GM21737 (cell line): Measurements from ENCODE around the gene SORBS2.

Experiments used
- ATAC-seq: cut with Tn5 transposase; IDR thresholded peaks from one replicate; pipeline ENCODE4 v1.9.1; 2021; ENCODE audit warnings: mild to moderate bottlenecking, moderate library complexity; ENCODE audit not compliant: unreplicated experiment

Gene SORBS2

DNA sequence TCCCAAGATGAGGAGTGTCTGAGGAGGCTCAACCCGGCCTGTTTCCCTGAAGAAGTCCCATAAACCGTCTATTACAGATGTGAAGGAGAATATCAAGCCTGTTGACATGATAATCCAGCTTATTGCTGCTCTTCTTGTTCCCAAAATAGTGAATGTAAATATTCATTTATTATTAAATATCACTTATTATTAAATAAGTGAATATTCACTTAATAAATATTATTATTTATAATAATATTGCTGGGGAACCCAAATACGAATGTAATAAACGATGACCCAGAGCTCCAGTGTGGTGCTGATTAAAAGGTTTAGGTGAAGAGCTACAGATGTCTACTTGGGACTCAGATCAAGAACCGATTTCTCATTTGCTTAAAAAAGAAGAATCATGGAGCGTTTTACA lies 23.8 kb upstream of the SORBS2 start:
- ATAC-seq = no peak

DNA sequence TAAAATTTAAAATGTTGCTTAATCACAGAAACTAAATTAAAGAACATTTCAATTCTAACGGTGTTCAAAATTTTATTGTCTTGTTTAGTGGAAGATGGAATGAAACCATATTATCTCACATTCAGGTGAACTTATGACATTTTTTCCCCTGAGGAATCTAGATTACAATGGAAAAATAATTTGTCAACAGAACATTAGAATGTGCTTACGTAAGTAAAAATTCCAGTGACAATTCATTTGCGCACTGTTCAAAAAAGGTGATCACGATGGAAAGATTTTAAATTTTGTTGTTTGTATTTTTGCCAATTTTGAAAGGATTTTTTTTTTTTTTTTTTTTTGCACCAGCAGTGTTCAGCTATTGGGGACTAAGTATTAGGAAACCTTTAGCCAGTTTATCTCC lies 23.3 kb upstream of the SORBS2 start:
- no peak for ATAC-seq

DNA sequence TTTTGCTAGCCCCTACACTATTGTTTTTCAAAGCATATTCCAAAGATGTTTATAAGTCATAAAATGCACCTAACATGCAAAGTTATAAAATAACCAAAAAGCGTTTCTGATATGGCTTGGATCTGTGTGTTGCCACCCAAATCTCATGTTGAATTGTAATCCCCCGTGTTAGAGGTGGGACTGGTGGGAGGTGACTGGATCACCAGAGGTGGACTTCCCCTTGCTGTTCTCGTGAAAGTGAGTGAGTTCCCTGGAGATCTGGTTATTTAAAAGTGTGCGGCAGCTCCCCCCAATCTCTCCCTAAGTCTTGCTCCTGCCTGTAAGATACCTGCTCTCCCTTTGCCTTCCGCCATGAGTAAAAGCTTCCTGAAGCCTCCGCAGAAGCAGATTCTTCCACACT lies 22.8 kb upstream of the SORBS2 start:
- no peak for ATAC-seq

DNA sequence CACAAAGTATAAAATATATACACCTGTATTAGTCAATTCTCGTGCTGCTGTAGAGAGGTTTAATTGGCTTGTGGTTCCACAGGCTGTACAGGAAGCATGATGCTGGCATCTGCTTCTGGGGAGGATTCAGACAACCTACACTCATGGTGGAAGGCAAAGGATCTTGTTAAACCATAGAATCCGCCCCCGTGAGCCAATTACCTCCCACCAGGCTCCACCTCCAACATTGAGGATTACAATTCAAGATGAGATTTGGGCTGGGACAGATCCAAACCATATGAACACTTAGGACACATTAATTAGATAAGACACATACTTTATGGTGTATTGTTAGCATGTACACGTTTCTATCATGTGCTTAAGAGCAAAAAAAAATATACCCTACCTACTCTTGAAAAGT lies 22.1 kb upstream of the SORBS2 start:
- ATAC-seq = no peak

DNA sequence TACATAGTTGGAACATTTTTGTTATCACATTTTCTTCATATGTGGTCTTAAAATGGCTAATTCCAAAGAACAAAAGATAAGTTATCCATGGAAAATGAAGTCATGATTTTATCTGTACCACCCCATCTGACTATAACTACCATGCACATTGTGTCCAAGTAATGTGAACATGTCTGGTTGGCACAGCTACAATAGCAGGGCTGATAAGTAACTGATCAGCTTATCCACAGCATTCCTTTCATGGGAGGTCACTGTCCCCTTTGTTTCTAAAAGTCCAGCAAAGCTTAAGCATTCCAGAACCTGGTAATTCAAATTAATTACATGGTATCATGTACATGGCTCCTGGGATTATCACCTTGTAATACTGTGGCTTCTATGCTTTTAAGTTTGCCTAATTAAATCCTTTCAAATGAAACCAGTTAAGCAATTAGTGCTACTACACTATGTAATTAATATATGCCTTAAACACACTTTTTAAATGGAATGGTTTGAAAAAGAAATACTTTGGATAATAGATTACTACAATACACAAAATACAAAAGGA lies 21.1 kb upstream of the SORBS2 start:
- ATAC-seq = no peak

DNA sequence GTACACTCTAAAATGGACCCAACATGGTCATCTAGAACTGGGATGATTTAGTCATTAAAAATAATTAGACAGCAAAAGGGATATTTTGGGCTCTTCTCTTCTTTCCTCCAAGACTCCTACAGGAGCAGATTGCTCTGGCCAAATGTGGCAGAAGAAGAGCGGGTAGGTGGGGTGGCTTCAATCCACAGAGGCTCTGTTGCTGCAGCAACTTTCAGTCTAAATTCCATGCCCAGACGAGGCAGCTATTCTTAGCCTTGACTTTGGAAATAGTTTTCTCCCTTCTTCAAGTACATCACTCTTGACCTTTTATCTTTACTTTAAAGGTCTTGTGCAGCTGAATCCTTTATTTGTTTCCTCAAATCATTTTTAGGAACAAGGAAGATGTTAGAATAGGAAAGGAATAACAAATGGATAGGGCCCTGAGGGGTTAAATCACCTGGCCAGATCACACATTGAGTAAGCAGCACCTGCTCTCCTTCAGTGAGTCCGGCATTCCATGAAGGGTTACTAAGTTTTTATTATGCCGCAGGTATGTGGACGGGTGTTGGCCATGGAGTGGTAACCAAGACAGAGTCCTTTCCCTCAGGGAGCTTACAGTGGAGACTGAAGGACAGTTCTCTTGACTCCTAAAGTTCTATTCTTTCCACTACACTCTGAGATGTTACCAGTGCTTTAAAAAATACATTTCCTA lies 19.3 kb upstream of the SORBS2 start:
- no peak for ATAC-seq

DNA sequence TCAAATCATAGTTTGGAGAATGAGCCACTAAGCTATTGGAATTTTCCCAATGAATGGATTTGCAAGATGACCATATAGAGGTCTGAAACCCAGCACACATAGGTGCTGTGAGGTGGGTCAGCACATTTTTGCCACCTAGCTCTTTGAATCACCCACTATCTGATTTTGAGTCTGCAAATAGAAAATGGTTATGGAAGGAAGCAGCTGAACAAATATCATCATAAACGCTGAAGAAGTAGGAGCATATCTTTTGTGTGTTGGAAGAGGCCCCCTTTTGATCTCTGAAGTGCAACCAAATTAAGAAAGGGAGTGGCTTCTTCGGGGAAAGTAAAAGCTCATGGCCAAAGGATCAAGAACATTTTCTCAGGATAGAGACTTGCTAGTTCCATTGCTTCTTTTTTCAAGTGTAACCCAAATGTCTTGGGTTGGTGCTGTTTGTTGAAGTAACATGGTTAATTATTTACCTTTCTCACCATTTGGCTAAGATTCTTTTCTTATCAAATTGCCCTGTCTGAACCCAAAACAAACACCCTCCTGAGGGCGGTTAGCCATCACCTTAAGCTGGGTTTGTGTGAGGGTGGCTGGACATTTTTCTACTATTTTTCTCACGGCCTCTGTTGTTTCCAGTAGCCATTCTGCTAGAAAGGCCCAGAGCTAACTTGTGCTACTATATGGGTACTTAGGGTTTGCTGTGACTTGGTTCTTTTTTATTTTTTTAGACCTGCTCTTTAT lies 18.4 kb upstream of the SORBS2 start:
- no peak for ATAC-seq

DNA sequence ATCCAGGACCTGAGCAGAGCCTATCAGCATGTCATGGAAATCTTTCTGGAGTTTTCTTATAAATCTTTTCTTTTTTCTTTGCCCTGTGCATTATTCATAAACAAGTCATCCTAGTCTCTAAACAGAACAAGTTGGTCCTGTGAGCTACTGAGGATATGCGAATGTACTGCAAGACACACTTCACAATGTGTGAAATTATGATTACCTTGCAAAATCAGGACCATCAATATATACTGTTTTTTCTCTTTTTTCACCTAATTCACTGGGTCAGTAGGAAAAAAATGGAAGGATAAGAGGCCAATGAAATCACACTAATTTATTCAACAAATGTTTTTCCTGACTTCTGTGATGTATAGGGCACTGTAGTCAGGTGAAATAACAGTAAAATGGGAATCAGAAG lies 14.4 kb upstream of the SORBS2 start:
- no peak for ATAC-seq

DNA sequence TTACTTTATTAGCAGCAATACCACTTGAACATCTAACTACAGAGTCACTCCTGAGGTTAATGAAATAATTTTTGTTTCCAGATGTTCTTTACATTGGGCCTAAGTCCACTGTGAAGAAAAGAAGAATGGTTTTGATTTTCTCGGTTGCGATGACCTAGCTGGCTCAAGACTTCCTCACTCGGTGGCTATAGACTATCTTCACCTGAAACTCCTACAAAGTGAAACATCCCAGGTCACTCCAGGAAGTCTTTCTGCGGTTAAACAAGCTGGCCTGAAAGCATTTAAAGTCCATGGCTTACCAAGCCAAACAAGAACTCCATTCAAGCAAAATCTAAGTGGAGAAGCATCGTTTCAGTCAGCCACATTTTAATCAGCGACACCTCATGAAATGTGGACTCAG lies 13.7 kb upstream of the SORBS2 start:
- no peak for ATAC-seq

DNA sequence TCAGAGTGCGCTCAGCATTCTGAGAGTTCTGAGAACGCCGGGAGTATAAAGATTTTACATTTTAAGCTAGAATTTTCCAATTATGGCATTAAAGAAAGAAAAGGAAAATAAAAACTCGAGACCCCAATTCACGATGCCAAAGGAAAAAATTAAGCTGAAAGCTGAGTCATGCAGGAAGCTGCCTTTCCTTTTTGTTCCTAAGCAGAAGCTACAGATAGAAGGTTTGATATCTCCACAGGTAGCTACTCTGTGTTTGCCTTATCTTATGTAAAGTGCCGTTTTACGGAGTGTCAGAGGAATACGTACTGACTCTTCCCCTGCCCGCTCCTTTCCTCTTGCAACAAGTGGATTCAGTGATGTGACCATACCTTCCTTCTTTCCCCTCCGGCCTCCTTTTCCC lies 10.8 kb upstream of the SORBS2 start:
- ATAC-seq = no peak

DNA sequence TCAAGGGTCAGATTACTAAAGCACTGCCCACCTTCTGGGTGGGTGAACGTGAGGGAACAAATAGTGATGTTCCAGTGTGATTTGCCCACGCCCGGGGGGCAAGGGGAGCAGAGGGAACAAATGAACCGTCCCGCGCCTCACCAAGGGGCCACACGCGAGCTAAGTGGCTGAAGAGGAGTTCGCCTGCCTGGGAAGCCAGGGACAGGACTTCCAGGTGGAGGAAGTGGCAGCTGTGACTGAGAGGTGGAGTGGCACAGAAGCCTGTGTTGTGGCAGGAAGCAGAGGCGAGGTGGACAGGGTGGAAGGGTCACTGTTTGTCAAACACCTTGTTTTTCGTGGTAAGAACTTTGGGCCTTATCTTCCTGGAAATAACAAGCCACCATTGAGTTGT lies 9.0 kb upstream of the SORBS2 start:
- no peak for ATAC-seq

DNA sequence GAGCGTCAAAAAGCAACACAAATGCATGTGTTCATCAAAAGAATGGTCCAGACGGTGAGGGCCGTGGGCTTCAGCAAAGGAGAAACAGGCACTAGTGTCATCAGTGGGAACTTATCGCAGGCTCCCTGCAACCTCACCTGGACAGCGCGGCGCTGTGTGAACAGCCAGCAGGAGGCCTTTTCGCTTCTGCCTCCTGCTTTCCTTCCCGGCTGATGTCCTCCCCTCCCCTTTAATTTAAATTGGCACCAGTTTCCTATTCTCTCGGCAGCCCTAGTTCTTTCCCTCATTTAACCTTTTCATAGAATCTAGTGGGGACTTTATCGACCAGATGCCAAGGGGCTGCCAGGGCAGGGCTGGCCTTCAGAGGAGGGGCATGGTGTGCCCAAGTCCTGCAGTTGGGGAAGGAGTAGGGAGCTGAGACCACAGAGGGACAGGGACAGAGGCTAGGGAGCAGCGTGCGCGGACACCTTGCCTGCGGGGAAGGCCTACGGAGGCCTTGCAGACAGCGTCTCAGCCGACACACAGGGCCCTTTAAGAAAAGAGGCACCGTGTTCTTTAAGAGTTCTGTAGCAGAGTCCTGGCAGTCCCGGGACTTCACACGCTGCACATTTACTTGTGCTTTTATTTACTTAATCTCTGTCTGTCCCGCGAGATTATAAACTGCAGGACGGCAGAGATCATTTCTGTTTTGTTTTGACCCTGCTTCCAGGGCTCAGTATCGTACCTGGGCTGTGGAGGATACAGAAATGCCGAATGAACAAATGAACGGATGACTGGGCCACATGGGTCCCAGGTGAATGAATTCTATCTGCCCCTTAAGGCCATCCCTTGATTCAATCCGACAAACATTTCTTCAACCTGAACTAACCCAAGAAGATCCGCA lies 8.4 kb upstream of the SORBS2 start:
- ATAC-seq = no peak

DNA sequence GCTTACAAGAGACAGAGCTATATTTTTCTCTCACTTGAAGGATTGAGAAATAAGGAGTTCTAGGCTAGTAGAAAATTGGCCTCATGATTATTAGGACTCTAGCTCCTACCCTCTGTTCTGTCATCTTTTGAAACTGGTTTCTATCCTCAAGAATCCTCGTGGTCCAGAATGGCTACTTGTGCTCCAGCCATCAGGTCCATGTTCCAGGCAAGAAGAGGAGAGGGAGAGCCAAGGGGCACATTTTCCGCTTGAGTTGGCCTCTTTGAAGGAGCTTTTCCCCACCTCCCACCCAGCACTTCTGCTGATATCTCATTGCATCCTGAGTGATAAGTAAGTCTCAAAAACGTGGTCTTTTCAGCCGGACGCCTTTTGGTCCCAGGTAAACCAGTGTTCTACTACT lies 7.2 kb upstream of the SORBS2 start:
- no peak for ATAC-seq

DNA sequence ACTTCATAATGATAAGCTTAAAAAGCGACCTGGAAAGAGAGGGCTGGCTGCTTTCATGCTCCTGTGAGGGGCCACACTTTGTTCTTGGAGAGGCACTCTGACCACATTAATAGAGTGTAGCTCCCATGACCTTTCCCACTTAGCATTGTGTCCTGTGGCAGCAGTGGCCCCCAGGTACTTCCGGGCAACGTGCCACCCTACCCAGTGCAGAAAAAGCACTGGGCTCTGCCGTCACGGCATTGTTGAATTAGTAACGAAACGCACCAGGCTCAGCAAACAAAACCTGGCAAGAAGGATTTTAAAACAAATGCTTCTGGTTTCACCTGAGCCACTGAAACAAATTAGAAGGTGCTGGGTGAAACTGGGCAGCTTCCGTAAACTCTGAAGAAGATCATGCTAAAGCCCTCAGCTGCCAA lies 5.4 kb upstream of the SORBS2 start:
- ATAC-seq = no peak

DNA sequence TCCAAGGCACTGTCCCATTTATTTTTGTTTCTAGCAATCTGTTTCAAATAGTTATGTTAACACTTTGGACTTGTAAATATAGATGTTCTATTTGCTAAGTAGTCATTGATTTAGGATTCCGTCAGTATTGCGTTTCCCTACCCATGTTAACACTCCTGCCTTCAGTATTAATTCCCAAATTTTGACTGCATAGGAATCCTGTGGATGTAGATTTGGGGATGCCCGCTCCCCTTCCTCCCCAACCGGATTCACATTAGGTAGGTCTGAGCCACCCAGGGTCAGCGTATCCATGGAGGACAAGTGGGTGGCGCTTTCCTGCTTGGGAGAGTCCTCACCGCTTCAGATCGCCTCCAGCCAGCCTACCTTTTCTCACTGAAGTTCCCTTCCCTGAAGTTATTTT lies 1.1 kb upstream of the SORBS2 start:
- ATAC-seq = no peak

DNA sequence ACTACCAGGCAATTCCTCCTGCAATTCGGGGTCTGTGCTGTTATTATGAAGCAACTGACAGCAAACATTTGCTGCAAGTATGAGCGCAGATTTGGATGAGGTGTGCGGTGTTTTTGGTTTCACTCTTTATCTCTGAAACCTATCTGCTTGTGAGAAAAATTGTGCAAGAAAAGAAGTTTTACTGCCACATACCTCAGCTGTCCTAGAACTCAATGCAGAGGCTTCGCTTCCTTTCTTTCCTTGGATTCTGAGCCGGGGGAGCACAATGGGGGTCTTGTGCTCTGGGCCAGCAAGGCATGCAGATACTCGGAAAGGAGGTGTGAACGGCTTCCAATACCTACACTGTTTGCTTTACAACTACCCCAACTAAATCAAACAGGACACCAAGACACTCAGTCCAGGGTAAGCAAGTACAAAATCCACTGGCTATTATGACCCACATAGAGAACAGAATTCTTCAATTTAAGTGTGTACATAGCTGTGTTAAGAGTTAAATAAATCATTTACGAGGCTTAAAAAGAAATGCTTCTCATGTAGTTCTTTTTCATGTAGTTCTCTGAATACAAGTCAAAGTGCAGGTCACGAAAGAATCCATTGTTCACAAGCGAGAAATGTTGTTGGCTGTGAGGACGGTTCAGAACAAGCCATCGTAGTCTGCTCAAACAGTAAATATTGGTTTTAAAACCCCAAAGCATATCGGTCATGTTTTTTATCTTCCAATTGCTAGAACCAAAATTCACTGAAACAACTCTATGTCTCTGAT lies 1.1 kb downstream of the SORBS2 start:
- no peak for ATAC-seq

DNA sequence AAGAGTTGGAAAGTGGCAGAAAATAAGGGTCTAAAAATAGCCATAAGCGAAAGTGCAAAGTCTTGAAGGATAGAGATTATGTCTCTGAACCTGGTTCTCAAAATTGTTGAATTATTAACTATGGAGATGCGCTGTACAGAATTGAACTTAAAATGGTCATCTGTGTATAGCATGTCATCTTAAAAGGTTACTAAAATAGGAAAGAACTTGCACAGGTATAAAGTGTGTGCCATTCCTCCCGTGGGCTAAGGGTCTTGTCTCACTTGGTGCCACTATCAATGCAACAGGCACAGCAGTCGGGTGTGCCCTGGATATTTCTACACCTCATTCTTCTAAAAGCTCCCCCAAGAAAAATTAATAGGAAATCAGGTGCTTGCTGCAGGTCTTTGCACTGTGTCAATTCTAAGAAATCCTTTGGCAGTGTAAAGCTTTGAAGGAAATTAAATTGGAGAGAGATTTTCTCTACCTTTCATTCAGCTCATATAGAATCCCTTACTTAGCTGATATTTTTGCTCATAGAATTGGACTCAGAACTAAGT lies 2.4 kb downstream of the SORBS2 start:
- no peak for ATAC-seq

DNA sequence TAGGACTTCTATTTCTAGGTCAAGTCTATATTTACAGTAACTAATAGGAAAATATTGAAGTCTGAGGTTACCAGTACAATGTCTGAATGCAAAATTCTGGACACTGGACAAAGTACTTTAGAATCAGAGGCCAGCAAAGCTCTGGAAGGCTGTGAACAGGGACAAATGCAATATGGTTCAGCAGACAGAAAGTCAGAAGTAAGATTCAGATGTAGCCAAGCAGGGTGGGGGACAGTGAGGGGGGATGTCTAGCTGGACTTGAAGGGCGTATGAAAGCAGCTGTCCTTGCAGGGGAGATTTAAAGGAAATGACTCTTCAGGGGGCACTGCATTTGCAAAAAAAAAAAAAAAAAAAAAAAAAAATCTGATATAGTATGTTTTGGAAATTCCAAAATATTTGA lies 2.9 kb downstream of the SORBS2 start:
- ATAC-seq = no peak

DNA sequence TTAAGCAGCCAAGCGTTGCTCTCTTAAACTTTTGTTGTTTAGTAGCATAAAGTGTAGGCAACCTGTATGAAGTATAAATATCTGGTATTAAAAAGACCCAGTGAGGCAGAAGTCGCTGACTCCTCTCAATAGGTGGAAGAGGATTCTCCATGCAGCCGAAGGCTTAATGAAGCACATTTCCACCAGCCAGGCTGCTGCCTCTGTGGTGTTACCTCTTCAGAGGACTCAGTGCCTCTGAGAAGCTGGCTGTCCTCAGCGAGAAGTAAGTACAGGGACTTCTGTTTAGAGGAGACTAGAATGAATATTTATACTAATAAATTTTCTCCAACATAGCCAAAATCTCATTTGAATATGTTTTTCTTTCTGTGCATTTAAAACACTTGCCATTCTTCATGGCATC lies 6.0 kb downstream of the SORBS2 start:
- ATAC-seq = no peak

DNA sequence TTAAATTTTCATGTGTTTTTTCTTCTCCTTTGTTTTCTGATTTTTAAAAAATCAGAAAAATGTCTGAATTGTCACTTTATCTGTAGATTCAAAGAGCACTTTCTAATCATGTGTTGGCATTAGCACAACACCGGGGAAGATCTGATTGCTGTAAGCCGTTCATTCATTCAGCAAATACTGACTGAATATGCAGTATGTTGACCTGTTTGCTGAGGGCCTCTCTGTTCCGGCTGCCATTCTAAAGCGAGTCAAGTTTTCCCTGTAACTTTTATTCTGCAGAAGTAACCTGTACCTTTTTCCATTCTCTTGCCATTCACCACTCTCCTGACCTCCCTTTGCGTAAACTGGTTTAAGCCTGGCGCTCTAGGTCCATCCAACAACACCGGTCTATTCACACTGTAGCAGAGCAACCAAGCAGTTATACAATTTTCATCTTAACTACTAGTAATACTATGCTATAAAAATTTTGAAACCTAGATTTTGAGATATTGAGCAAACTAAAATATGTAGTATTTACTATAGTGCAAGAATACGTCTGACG lies 6.7 kb downstream of the SORBS2 start:
- ATAC-seq = no peak
